Measurements from ENCODE around the gene FAM237A.

Gene FAM237A

DNA sequence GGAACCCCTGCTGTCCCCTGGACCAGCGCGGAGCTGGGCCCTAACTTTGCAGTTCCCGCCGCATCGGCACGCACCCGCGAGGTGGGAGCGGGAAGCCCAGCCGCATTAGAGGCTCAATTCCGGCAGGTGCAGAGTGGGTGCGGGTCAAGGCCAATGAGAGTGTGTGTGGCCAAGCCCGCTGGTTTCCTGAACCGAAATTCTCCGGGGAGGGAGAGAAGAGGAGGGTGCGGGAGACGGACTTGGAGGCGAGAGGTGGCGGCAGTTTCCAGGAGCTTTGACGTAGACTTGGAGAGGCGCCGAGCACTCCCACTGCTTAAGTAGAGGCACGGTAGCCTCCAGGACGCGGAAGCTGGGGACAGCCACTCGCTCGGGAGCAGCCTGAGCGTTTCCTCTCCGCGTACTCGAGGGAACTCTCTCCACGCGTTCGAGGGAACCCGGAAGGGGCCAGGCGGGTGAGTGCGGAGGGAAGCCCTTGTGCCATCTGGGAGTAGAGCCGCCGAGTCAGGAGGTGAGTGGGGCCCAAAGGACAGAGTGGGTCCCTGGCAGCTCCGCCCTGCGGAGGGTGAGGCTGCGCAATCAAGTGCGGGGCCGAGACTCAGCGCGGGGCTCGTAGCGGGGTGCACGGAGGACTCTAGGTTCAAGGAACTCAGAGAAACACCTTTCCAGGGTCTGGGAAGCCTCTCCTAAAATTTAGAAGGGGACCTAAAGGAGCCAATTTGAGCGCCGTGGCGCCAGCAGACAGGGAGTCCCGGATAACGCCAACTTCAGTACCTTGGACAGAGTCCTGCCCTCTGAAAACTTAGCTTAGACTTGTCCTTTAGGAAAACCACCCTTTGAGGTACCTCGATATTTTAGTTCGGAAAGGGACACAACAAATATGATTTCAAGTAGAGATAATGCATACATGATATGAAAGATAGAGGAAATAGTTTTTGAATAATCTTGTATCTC, at the start of gene FAM237A:
Gene FAM237A (plus strand): TSS at position 413 of the 951 bp plus-strand sequence. CDS start 1,750 bp downstream, outside the sequence.
- no peak for DNase-seq

DNA sequence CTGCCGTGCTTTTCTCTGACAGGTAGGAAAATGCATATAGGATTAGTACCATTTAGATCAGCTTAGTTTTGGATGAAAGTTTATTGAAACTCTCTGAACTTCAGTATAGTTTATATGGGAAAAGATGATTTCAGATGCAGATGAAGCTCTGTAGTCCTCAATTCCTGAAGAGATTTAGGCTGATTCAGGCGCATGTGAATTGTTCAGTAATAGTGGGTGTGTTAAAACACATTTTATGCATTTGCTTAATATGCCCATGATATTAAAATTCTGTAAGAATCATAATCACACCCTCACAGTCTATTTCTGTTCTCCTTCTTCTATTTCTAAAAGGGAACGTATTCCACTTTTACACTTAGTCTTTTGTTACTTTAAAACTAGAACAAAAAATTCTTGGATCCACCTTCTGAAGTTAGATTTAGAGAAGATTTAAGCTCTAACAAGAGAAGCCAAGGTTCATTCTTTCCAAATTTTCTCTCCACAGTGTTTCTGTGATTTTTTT, 44.5 kb upstream of the FAM237A start:
- no peak for DNase-seq

DNA sequence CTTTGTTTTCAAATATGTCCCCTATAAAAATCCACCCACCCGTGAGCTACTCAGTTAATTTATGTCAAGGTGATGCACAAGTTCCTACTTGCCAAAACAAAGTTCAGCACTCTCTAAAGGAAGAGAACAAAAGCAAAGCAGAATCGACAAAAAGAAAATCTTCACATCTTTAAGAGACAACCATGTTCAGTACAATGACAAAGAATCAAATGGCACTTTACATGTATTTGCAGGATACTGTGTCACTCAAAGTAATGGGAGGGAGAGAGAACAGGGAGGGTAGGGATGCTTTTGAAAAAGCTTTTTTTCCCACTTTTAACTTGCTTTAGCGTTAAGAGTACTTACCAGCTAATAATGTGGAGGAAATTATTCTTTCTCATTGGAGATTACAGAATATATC, 39.0 kb upstream of the FAM237A start:
- no peak for DNase-seq

DNA sequence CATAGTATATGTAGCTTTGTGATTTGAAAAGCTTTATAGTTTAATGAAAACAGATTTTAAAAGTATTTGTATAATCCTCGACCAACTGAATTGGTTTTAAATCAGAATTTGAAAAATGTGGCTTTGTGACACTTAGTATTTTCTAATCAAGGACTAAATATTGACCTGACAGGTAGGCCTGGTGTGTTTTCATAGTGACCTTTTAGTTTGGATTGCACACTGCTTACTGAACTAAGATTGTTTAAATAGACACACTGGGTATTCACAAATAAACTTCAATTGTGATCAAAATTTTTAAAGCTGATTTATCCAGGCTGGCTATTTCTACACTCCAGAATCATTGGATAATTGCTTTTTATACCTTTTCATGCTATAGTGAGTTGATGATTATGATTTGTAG, 31.8 kb upstream of the FAM237A start:
- no peak for DNase-seq

DNA sequence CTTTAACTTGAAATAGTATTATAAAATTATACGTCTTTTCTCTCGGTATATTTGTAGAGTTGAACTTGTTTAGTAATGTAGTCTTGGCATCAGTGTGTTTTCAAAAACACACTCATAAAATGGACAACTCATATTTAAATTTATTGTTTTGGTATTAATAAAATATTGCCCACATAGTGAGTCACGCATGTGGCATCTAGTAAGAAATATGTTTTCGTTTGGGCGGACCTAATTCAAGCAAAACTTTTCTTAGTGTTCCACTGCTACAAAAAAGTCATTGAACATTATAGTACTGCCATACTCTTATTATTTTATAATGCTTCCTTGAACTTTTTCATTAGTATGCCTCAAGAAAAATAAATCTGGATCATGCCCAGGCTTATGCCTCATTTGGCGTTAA, 31.1 kb upstream of the FAM237A start:
- DNase-seq, result no peak

DNA sequence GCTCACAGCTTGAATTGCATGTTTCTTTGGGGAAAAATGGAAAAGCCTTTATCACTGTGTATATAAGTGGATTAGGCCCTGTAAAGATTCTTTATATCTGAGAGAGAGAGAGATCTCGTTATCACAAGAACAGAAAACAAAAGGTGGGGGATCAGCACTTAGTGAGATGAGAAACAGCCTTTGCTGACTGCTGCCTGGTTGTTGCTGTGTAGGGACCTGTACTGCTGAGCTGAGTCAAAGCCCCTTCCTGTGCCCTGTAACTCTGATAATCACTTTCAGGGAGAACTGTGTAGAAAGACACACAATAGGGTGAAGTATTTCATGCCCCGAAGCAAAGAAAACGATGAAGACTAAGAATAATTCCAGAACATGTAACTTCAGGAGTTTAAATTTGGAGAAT, 30.6 kb upstream of the FAM237A start:
- DNase-seq, result no peak

DNA sequence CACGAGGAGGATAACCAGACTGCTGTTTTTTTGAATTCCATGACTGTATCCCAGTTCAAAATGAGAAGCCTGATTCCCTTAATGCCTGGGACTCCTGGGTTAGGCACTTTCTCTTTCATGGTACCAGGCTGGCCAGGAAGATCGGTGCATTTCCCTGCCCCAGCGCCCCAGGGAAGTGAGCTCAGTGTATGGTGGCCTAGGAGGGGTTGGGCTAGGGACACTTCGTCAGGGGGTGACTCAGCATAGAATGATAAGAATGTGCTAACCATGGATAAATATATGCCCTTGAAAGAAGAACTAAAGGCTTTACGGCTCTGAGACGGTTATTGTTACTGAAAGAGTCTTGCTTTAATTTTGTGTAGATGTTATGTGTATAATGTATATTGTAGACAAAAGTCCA, 27.5 kb upstream of the FAM237A start:
- no peak for DNase-seq

DNA sequence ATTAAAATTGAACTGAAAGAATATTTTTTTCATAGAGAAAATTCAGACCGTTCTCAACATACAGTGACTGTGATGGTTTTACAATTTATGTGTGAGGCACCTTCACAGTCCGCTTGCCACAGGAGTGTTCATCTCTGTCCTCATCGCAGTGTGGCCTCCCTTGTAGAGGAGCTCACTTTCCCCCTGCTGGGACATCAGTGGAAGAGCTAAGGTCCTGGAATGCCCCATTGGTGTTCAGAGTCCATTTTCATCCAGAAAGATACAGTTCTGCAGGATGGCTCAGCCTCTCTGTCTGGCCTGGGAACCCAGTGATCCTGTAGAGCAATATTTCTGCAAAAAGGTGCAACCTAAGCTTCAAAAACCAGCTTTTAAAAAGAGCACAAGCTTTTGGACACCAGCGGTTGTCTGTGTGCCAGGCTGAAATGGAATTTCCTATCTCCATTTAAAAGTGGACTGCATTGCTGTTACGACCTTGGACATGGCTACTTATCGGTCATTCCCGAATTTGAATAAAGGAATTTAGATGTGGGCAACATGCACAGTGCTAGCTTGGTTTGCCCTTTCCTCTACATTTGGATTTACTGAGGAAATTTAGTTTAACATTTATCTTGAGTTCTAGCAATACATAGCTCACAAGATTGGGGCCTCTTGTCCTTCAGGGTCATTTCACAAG, 26.7 kb upstream of the FAM237A start:
- DNase-seq, result no peak

DNA sequence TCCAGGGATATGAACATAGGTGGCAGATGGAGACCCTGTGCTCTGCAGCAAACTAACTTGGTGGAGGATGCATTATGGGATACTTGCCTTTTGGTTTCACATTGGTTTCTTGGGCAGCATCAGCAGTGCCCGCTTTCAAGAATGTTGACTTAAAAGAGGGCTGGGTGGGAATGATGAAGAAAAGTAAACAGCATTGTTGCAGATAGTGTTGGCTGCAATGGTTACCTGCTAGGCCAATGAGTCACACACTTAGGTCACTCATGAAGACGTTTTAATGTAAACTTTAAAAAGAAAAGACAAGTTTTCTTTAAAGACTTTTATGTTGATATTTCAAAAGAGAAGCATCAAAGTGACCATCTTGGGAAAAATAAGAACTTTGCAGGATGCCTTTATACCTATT, 26.1 kb upstream of the FAM237A start:
- DNase-seq, result no peak

DNA sequence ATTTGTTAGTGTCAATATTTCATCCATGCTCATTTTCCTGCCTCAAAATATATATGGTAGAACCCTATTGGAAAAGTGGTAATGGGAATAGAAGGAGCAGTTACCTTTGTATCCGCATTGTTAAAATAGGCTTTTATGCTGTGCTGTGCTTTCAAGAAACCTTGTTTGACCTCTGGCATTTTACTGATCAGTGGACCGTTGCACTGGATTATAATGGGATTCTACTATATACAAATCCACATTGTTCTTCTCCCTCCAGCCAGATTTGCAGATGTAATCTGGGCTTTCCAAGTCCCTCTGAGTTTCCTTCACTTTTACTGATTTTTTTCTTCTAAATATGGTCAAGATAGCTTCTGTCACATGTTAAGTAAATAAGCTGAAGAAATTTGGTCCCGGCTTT, 23.3 kb upstream of the FAM237A start:
- no peak for DNase-seq

DNA sequence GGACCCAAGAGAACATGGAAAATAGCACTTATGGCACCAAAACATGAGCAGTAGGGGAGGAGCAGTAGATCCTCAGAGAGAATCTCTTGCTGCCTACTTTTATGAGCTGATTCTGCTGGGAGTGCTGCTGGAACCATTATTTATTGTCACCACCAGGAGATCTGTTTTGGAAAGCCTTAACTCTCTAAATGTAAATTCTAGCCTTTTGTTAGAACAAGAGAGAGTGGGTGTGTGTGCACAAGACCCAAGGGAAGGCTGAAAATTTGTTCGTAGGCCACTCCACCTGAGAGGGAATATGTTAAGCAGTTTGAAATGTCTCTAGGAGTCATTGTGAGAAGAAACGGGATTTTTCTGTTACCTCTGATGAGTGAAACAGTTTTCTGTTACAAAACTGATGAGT, 16.2 kb upstream of the FAM237A start:
- DNase-seq, result no peak

DNA sequence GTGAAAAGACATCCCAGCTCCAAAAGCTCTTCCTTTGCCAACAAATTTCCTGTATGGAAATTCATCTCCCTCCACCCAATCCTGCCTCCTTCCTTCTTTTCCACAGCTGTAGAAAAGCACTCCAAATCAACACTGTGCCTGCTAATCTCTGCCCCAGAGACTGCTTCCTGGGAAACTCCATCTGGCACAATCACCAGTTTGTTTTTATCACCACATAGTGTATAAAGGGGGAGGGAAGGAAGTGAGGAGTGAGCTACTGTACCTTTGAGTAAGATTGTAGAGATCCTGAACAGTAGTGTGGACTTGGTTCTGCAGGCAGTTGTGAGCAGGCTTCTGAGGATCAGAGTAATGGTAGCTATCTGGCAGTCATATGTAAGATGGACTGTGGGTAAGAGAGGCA, 14.7 kb upstream of the FAM237A start:
- no peak for DNase-seq

DNA sequence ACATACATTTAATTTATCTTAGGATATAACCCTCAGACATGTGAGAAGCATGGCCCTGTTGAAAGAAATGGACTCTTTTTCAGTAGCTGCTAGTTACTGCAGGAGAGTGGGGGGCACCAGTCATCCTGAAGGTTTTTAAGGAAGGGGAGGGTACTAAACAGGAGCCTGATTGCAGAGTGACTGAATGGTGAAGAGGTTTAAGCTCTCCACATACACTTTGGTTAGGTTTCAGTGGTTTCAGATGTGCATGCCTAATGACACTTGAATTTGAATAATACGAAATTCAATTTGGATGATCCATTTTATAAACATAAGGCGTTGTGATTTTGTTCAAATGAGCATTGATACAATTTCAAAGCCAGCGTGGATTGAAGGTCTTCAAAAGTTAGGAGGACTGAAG, 10.9 kb upstream of the FAM237A start:
- no peak for DNase-seq

DNA sequence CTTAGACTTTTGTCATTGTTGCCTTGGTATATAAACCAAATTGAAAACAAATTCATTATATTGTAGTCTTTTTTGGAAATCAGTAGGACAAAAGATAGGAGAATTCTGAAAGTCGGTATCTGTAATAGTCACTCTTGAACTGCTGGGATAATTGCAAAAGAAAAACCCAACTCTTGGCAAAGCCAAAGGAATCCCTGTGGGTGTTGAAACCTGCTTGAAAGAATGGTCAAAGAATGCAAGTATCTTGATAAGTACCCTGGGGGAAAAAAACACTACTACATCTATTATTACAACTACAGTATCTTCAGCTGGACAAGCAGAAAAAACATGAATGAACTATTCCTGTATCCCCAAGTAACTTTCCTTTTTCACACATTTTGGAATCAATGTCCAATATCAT, 7.3 kb upstream of the FAM237A start:
- DNase-seq, result no peak

DNA sequence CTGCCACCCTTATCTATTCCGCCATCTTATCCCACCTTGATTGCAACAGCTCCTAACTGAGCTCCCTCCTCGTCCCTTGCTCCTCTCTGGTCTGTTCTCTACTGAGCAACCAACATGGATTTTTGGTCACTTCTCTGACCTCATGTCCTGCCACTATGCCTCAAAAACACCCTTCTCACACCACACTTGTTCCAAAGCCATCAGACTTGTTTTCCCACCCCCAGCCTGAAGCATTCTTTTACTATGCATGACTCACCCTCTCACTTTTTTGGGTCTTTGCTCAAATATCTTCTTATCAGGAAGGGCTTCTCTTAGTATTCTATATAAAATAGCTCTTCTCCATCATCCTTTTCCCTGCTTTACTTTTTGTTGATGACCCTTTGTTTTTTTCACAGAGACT, 2.7 kb upstream of the FAM237A start:
- DNase-seq, result no peak

DNA sequence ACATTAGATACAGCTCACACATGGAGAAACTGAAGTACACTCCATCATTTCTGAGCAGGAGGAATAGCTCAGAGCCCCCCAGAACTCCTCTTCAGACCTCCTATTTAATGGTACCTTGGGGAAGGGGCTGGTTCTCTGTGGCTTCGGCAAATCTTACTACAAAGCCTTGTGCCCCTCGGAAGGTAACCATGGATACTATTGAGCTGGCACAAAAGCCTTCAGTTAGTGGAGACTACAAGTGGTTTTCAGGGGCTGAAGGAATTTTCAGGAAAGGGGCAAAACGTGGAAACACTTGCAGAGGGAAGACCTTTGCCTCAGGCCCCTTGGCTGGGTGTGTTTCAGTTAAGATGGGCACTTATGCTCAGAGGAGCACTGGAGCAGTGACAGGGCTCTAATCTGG, 1.1 kb upstream of the FAM237A start:
- no peak for DNase-seq

DNA sequence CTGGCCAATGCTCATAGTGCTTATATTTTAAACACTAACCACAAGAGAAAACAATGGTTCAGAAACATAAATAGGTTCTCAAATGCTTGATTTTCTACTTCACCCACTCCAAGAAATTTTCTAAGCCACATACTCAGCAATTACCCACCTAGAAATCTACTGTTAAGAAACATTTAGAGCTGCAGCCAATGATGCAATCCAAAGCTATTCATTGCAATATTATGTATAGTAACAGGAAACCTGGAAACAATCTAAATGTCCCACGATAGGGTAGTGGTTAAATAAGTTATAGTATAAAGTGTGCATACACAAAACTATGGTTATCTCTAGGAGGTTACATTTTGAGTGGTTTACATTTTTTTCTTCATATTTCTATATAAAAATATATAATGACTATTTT, 5.7 kb downstream of the FAM237A start:
- DNase-seq, result no peak

DNA sequence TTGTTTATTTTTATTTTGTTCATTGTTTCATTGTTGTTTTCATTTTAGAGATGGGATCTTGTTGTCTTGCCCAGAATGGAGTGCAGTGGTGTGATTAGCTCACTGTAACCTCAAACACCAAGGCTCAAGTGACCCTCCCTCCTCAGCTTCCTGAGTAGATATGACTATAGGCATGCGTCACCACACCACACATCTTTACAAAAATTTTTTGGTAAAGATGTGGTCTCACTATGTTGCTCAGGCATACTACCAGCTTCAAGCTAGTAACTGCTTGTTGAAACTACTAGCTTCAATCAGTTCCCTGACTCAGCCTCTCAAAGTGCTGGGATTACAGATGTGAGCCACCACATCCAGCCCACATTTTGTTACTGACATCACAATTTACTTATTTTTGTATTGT, 14.8 kb downstream of the FAM237A start:
- no peak for DNase-seq

DNA sequence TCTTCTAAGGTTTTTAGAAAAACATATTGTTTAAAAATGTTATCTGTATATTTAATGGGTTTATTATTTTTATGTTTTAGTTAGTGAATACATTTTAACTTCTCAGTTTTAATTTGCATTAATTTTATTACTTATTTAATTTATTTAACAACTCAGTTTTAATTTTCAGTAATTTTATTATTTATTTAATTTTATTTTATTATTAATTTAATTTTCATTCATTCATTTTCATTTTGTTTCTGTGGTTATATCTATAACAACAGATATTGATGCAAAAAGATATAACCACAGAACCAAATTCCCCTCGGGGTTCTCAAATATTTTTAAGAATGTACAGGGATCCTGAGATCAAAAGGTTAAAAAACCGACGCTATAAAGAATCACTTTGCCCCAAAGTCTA, 23.0 kb downstream of the FAM237A start:
- no peak for DNase-seq

DNA sequence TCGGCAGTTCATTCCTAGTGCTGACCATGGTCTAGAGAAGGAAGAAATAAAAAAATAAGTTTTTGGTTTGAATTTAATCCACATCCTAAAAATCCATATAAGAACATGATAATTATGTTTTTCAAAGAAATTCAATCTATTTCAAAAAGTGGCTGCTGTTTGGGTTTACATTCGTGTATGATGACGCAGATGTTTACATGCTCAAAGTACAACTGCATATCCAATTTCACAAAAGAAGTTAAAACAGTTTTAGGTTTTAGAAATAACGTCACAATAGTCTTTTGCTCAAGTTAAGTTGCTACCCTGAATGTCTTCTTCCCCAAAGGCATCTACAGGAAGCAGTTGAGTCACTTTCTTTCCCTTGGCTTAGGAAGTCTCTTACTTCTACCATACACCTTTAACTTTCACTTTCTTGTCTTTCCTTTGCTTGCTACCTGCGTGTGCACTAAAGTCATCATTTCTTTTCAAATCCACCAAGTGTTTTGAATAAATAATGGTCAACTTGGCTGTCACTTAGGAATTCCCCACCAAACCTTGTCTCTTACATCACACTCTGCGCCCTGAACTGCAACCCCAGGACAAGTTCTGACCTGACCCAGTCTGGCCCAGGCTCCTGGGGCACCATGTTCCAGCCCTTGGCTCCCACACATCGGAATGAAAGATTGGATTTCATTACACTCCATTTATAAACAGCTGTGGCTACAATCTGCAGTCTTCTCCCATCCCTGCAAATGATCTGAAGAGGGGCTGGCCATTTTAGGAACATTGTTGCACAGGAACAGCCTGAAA, 28.4 kb downstream of the FAM237A start:
- DNase-seq, result no peak

DNA sequence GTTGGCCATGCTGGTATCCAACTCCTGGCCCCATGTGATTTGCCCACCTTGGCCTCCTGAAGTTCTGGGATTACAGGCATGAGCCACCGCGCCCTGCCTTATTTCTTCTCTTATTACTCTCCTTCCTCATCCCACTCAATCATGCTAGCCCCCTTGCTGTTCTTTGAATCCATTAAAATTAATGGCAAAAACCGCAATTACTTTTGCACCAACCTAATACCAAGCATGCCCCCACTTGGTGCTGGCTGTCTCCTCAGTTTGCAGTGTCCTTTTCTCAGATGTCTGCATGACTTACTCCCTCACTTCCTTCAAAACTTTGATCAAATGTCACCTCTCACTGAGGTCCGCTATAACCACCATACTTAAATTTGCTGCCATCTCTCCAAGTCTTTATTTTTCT, 41.3 kb downstream of the FAM237A start:
- DNase-seq, result no peak

DNA sequence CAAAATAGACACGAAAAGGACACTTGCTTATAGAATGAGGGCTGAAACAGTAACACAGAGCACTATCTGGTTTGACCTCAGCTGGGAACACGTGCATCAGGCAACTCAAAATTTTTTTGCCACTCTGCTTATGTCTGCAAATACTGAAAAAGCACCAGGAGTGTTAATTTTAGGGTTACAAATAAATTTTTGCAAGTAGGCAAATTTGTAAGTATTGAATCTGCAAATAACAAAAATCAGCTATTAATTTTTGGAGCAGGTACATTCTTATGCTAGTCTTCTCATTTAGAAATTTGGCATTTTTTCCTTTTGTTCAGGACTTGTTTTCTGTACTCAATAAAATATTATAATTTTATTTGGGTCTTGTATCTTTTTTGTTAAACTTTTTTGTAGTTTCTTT, 46.2 kb downstream of the FAM237A start:
- DNase-seq, result no peak

DNA sequence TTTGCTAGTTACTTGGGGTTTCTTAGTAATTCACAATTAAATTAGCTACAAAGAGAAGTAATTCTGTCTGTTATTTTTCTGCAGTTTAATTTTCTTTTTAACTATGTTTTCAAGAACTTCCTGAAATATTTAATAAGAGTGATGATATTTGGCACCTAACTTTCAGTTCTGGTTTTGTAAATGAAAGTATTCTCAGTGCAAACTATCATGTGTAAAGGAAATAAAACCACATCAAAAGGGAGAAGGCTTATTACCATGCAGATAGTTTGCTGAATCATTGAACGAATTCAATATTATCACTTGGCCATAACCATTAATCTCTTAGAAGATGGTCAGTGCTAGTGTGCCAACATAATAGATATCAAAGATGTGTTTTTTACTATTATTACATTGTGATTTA, 46.7 kb downstream of the FAM237A start:
- no peak for DNase-seq

Measured in NCI-H1105 (cell line).